GM18858 (cell line): Measurements from ENCODE around the gene CAMTA1.
"Not testable (repeated sequence)": the region's sequence is repeated elsewhere in the genome, so short reads cannot be mapped to it uniquely, and the experiment has no call there.

Experiments used
- ATAC-seq: cut with Tn5 transposase; IDR thresholded peaks from one replicate; pipeline ENCODE4 v1.9.1; 2021; ENCODE audit not compliant: unreplicated experiment

Gene CAMTA1

DNA sequence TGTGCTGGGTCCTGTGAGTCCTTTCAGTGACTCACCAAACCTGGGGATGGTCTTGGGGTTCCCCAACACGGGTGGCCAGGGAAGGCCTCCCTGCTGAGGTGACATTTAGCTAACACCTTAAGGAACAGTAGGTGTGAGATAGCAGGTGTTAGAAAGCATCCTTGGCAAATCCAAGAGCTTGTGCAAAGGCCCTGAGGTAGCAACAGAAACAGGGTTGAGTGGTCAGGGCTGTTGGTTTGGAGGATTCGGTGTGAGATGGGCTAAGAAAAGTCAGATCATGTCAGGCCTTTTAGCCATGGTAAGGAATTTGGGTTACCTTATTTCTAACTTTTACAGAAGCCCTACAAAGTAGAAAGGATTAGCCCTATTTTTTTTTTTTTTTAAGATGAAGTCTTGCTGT lies 343.0 kb downstream of the CAMTA1 start:
- no peak for ATAC-seq

DNA sequence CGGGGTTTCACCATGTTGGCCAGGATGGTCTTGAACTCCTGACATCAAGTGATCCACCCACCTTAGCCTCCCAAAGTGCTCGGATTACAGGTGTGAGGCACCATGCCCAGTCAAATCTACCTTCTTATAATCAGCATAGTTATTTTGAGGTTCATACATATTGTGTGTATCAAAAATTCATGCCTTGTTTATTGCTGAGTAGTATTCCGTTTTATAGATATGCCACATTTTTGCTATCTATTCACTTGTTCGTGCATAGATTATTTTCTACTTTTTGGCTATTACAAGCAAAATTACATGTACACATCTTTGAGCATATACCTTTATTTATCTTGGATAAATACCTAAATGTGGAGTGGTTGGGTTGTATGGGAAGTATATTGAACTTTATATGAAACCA lies 344.9 kb downstream of the CAMTA1 start:
- no peak for ATAC-seq

DNA sequence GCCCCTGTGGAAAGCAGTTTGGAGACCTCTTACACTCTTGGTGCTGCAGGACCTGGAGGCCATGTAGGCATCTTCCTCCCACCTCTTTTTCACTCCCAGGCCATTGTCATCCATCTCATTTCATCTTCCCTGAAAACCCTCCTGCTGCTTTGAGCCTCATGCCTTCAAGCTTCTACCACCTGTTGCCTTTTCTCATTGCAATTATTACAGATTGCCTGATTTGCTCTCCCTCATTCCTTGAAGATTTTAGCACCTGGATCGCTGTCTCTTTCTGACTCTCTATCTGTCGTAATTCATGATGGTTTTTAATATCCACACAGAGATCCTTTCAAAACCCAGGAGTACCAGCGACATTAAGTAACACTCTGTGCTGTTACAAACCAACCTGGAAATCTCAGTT lies 350.2 kb downstream of the CAMTA1 start:
- no peak for ATAC-seq

DNA sequence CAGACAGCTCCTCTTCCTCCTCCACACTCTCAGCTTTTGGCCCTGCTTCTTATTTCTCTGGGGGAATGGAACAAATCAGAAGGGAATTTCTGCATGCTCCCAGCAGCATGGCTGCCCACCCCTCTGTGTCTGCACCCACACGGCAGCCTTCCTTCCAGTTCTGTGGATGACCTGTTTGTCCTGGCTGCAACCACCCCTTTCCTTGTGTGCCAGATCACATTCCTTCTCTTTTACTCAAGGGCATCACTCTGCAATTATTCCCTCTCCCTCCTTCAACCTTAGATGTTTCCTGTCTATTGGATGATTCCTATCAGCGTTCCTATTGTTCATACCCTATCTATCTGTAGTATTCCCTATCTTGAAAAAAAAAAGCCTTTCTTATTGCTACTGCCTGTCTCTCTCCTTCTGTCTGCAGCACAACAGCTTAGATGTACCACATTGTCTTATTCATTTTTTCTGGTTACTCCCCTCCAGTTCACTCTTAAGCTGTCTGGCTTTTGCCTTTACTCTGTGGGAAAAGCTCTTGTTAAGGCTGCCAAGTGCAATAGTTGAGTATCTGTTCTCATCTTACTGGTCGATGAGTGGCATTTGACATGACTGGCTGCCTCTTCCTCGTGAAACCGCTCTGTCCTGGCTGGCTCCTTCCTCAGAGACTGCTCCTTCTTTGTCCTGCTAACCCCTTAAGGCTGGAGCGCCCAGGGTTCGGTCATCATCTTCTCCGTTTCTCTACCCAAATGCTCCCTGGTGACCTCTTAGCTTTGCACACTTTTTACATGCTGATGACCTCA lies 351.1 kb downstream of the CAMTA1 start:
- ATAC-seq, result no peak

DNA sequence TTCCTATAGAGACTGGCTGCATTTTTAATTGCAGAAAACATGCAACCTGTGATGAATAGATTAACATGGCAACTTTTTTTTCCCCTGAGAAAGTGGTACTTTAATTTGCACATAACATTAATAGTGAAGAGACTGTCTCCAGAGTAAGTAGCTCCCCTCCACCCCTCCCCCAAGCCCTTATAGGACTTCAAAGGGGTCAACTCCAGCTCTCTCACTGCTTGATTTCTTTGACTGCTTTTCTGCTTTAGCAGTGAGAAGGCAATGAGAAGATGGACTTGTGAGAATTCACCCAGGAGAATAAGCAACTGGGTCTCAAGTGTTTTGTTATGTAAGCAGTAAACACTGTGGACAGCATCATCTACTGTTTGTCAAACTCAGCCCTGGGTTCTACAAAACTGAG lies 355.0 kb downstream of the CAMTA1 start:
- ATAC-seq, result no peak

DNA sequence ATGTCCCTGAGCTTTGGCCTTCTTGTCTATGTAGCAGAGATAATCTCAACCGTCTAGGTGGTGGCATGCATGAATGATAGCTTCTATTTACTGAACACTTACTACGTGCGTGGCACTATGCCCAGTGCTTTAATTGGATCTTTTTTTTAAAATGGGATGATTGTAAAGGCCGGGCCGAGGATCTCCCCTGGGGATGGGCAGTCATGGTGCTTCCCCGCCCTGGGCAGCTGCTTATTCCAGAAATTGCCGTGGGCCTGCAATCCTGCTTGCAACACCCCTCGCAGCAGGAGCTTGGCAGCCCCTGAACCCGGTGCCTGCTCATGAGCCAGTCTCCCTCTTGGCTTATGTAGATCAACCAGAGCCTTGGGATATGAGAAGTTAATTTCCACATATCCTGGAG lies 360.7 kb downstream of the CAMTA1 start:
- no peak for ATAC-seq

DNA sequence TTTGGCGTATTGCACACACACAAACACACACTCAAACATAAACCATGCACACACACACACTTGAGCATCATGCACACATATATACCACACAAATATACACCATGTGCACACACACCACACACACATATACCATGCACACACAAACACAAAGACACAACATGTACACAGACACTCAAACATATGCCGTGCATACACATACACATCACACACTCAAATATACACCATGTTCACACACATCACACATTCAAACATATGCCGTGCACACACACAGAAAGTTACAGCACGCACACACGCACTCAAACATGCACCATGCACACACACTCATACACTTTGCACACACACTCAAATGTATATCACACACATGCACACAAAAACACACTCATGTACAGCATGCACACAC lies 361.5 kb downstream of the CAMTA1 start:
- no peak for ATAC-seq

DNA sequence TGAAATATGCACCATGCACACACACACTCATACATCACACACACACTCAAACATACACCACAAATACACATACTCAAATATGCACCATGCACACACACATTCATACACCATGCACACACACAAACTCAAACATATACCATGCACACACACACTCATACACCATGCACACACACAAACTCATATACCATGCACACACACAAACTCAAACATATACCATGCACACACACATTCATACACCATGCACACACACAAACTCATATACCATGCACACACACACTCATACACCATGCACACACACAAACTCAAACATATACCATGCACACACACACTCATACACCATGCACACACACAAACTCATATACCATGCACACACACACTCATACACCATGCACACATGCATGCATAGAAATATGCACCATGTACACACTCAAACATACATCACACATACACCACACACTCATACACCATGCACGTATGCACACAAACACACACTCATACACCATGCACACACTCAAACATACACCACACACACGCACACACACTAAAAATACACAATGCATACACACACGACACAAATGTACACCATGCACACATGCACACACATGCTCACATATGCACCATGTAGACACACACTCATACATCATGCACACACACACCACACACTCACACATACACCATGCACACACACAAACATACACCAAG lies 362.5 kb downstream of the CAMTA1 start:
- not testable (repeated sequence) for ATAC-seq

DNA sequence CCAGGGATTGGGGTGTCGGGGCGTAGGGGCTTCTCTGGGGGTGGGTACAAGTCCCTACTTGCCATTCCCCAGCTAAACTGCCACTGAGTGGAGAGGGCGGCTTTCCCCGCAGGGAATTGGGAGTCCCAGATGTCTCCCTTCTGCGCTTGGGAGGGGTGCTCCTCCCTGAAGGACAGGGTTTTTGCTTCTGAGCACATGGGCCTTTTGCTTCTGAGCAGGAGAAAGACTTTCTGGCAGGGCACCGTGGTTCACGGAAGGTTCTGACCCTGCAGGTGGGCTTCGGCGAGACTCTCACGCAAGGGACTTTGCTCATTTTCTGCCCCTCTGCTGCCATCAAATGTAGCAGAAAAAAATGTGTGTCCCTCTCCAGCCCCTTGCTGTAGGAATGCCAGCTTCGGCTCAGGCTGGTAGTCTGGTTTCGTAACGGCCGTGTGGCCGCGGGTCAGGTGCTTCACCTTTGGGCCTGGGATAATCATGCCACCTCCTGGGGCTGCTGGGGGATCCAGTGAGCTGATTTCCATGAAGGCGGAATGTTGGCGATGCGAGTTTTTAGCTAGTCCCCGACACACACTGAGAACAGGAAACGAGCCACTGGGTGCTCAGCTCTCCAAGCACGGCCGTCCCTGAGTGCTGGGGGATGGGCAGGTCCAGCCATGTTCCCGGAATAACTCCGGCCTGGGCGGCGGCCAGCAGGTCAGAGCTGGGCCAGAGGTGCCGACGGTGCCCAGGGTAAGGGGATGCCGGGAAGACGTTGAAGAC lies 364.0 kb downstream of the CAMTA1 start:
- no peak for ATAC-seq

DNA sequence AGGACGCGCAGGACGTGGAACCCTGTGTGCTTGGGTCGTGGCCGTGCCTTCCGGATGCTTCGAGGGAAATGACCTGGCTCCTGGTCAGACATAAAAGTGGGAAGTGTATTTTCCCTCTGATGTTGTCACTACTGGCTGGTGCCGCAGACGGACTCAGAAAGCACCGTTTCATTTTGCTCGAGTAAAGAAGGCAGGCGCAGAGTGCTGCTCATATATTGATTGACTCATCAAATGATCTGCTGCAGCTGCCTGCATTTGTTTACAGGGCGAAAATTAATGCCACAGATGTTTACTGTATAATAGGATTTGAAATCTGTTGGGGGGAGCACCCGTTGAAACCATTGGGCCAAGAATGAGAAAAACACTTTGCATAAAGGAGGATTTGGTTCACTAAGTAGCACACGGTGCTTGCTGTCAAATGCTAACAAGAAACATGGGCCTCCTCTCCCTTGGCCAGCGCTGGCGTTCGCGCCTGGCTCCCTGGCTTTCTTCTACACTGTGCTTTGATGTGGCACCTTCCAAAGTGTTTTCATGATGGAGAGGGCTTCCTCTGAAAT lies 365.5 kb downstream of the CAMTA1 start:
- no peak for ATAC-seq

DNA sequence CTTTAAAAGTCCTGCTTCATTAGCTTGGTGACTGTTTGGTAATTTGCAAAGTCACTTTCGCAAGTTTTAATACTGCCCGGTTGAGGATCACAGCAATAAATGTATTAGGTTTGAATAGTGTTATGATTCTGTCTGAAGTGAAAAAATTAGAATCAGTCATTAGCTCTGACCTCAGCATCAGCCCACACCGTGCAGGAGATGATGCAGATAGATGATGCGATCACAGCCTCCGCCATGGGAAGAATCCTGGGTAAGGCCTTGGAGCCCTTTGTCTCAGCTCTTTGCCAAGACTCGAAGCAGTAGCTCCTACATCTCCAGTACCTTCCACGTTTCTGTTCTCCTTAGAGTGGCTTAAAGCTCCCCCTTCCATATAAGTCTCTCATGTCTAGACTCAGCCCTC lies 366.7 kb downstream of the CAMTA1 start:
- no peak for ATAC-seq

DNA sequence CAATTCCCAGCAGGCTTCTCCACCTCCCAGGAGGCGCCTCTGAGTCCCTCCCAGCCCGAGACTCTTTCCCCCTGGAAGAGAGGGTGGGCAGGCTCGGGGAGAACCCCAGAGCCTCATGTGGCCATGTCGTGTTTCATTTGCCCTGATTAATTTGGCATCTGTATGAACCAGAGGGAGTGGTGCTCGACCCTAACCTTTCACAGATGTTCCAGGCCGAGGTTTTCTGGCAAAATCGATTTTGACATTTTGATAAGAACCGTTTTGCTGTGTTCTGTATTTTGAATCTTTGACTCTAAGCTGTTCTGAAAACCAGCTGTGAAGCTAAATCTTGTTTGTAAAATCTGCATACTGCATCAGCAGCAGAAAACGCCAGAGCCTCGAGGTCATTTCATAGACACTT lies 367.4 kb downstream of the CAMTA1 start:
- ATAC-seq, result no peak

DNA sequence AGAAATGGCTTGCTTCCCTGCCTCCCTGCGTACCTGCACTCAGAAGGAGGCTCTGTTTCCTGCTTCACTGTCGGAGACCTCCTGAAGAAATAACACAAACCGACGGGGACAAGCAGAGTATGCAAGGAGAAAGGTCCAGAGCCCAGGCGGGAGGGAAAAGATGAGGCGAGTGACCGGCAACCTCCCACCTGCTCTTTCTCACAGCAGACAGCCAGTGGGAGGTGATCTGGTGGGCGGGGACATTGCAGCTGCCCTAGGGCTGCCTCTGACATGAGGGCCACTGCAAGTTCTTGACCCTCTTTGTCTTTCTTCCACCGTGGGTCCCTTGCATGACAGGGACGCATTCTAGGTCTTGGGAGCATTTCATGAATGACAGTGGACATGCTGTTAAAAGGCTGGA lies 368.2 kb downstream of the CAMTA1 start:
- no peak for ATAC-seq

DNA sequence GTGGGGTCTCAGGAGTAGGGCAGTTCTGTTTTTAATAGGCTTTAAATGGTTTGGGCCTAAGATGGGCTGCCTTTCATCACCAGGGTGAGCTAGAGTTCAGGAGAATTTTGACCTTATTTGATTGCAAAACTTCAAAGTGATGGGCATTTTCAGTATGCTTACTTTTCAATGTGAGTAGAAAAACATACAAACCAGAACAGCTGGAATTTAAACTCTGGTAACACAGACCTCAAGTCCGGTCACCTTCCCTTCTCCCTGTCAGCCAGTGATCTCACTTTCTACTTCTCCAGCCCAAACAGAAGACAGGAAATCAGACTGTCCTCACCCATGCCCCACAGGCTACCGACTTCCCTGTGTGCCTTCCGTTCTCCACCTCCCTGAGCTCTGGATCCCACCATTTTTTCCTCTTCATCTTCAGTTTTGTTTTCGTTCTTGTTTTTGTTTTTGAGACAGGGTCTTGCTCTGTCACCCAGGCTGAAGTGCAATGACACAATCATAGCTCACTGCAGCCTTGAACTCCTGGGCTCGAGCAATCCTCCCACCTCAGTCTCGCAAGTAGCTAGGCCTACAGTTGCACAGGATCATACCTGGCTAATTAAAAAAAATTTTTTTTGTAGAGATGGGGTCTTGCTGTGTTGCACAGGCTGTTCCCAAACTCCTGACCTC lies 374.0 kb downstream of the CAMTA1 start:
- ATAC-seq, result no peak

DNA sequence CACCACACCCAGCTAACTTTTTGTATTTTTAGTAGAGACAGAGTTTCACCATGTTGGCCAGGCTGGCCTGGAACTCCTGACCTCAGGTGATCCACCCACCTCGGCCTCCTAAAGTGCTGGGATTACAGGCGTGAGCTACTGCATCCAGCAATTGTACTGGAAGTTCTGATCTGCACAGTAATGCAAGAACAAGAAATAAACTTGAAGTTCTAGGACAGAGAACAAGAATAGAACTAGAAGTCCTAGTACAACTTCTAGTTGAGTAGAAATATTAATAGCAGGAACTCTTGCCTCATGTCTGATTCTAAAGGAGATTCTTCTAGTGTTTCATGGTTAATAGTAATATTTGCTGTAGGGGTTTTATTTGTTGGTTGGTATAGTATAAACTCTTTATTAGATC lies 383.3 kb downstream of the CAMTA1 start:
- not testable (repeated sequence) for ATAC-seq

DNA sequence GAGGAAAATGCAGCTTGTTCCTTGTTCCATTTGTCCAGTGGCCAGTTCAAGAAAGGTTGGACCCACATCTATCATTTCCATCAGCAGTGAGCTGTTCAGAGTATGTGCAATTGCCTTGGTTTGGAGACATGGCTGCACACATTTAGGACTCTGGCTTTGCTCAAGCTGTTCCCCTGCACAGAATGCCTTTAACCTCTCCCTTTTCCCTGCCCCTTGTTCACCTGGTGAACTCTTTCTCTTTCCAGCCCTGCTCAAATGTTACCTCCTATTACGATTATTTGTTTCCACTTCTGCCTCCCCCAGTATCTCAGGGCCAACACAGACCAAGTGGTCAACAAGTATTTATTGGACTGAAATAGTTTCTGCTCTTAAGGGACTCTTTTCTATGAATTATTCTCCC lies 385.9 kb downstream of the CAMTA1 start:
- ATAC-seq, result no peak

DNA sequence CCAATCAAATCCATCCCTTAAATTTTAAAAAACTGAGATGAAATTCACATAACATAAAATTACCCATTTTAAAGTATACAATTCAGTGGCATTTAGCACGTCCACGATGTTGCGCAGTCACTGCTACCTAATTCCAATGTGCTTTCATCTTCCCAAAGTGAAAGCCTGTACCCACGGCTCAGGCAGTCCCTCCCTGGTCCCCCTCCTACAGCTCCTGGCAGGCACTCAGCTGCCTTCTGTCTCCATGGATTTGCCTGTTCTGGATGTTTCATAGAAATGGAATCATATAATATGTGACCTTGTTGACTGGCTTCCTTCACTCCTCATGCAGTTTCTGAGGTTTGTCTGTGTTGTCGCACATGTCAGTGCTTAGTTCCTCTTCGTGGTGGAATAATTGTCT lies 386.3 kb downstream of the CAMTA1 start:
- ATAC-seq, result no peak

DNA sequence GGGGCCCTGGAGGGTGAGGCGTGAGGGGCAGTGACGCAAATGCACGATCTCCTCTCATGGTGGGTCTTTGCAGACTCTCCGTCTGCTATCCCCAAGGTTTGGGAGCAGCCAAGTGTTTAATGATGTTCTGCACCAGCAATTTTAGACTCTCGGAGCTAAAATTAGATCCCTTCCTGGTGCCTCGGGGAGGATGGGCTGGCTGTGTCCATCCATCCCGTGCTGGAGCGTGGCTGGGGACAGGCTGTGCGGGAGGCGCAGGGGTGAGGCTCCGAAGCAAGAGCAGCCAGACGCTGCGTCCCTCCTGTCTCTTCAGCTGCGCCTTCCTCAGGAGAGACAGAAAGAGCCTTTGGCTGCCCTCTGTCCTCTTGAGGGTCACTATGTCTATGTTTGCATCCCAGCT lies 387.6 kb downstream of the CAMTA1 start:
- no peak for ATAC-seq

DNA sequence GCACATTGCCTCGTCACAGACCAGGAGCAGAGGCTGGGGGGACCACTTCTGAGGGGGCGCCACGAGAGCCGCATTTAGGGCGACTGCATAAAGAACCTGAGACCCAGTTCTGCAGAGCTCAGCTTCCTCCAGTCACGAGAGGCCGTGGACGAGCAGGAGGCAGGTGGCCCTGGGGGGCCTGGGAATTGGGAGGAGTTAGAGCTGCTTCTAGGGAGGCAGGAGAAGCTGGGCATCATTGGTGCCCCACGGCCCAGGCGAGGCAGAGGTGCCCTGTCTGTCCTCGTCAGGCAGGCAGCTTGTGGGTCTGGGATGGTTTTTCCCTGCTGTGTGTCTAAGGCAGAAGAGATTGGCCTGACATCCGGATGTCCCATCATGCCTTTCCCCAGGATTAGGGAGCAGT lies 389.3 kb downstream of the CAMTA1 start:
- ATAC-seq, result no peak

DNA sequence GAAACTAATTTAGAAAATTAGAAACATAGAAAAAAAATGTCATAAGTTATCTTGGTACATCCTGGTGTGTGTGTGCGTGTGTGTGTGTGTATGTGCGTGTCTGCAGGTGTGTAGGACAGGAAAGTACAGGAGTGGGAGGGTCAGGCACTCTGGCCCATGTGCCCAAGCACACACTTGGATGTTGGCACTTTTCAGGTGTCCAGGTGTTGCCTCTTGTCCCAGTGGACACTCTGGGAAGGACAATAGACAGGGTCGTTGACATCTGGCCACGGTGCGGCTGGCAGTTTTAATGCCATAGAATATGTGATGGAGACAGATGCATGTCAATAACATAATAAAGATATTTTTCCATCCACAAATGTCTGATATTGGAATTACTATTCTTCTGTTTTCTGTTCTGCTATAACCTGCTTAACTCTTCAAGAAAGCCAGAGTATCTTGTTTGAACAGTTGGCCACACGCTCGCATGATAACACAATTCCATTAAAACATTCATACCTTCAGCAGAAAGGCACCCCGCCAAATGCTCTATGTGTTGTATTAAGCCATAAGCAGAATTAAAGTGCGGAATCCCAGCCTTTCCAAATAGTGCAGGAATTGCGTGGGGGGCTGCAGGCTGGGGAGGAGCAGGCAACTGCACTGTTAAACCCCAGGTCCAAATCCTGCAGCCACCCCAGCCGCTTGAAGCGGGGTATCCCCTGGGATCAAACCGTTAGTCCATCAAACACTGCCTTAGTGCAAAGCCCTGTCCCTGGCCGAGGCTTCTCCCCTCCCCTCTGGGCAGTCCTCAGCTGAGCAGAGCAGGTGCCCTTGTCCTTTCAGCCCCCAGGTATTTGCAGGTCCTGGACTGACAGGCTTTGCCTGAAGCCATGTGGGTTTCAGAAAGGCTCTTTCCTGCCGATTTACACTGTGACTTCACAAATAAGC lies 390.0 kb downstream of the CAMTA1 start:
- no peak for ATAC-seq
